ENCODE data around the gene SSR2.

The SSR2 gene

GRCh38 chr1:156051011-156051725 is 30.4 kb upstream of the SSR2 start:
- Histone ChIP-seq H3K36me3 (ENCODE audit: insufficient read depth) (peaks cover 7% of the 10 kb centered on the region; the same call in 1 of the 2 replicates), H3K79me2 (ENCODE audit: insufficient read depth, low read depth) (peaks cover 26% of the 10 kb centered on the region), H3K27ac (no peak overlapping the region), H3K4me1 (ENCODE audit: low read depth, poor library complexity, severe bottlenecking) (peaks cover 22% of the 10 kb centered on the region), H3K9ac (no peak overlapping the region), H3K4me3 (IDR thresholded peaks at IDR 0.05; ENCODE audit: insufficient read depth, low read depth, low read length) (no peak overlapping the region), H4K20me1 (ENCODE audit: insufficient read depth) (no peaks in the 10 kb centered on the region; the same call in 1 of the 2 replicates), H3K27me3 (ENCODE audit: insufficient read depth, low read depth) (no peaks in the 10 kb centered on the region), H3K4me2 (no peak overlapping the region), H2AFZ (ENCODE audit: low read depth) (no peak overlapping the region)
- TF ChIP-seq CTCF (conservative IDR thresholded peaks at IDR 0.05; ENCODE audit: low read depth, low read length) = no peak

- Histone ChIP-seq H3K9ac (no peak overlapping the region), H3K4me3 (IDR thresholded peaks at IDR 0.05; ENCODE audit: insufficient read depth, low read depth, low read length) (no peak overlapping the region), H3K4me1 (ENCODE audit: low read depth, poor library complexity, severe bottlenecking) (peaks cover 20% of the 10 kb centered on the region), H3K79me2 (ENCODE audit: insufficient read depth, low read depth) (peaks cover 23% of the 10 kb centered on the region), H3K27me3 (ENCODE audit: insufficient read depth, low read depth) (no peaks in the 10 kb centered on the region), H3K27ac (no peak overlapping the region), H2AFZ (ENCODE audit: low read depth) (no peak overlapping the region), H4K20me1 (ENCODE audit: insufficient read depth) (no peaks in the 10 kb centered on the region; the same call in 1 of the 2 replicates), H3K4me2 (no peak overlapping the region), H3K36me3 (ENCODE audit: insufficient read depth) (peaks cover 7% of the 10 kb centered on the region; the same call in 1 of the 2 replicates)
- TF ChIP-seq CTCF (conservative IDR thresholded peaks at IDR 0.05; ENCODE audit: low read depth, low read length) = no peak
These were observed 29.6 kb upstream of the SSR2 start for GRCh38 chr1:156050376-156050775.

GRCh38 chr1:156048663-156049258 is 28.0 kb upstream of the SSR2 start:
- no peaks in the 10 kb centered on the region; the same call in 1 of the 2 replicates for H4K20me1 ChIP-seq (ENCODE audit: insufficient read depth)
- no peak overlapping the region for H3K4me3 ChIP-seq (IDR thresholded peaks at IDR 0.05; ENCODE audit: insufficient read depth, low read depth, low read length)
- H2AFZ ChIP-seq (ENCODE audit: low read depth) = no peak overlapping the region
- H3K27me3 ChIP-seq (ENCODE audit: insufficient read depth, low read depth) = no peaks in the 10 kb centered on the region
- TF ChIP-seq CTCF (conservative IDR thresholded peaks at IDR 0.05; ENCODE audit: low read depth, low read length) = no peak
- peaks cover 7% of the 10 kb centered on the region; the same call in 1 of the 2 replicates for H3K36me3 ChIP-seq (ENCODE audit: insufficient read depth)
- H3K4me2 ChIP-seq = no peak overlapping the region
- H3K27ac ChIP-seq = no peak overlapping the region
- H3K9ac ChIP-seq = no peak overlapping the region
- peaks cover 20% of the 10 kb centered on the region for H3K4me1 ChIP-seq (ENCODE audit: low read depth, poor library complexity, severe bottlenecking)
- H3K79me2 ChIP-seq (ENCODE audit: insufficient read depth, low read depth) = peaks cover 20% of the 10 kb centered on the region

- no peak overlapping the region for H3K4me2 ChIP-seq
- no peaks in the 10 kb centered on the region for H3K27me3 ChIP-seq (ENCODE audit: insufficient read depth, low read depth)
- no peaks in the 10 kb centered on the region for H4K20me1 ChIP-seq (ENCODE audit: insufficient read depth)
- H3K79me2 ChIP-seq (ENCODE audit: insufficient read depth, low read depth) = no peaks in the 10 kb centered on the region
- no peak overlapping the region for H3K9ac ChIP-seq
- no peak overlapping the region; the same call in 1 of the 2 replicates for H3K27ac ChIP-seq
- no peak overlapping the region for H3K4me3 ChIP-seq (IDR thresholded peaks at IDR 0.05; ENCODE audit: insufficient read depth, low read depth, low read length)
- H3K4me1 ChIP-seq (ENCODE audit: low read depth, poor library complexity, severe bottlenecking) = peaks cover 15% of the 10 kb centered on the region
- peaks cover 3% of the 10 kb centered on the region; the same call in 1 of the 2 replicates for H3K36me3 ChIP-seq (ENCODE audit: insufficient read depth)
- TF ChIP-seq CTCF (conservative IDR thresholded peaks at IDR 0.05; ENCODE audit: low read depth, low read length) = no peak
- no peak overlapping the region for H2AFZ ChIP-seq (ENCODE audit: low read depth)
These were observed 24.3 kb upstream of the SSR2 start for GRCh38 chr1:156045076-156045475.
